Gastrocnemius medialis (tissue), 4 donors: ENCODE data around the gene DNA2.

Experiments used
- CTCF ChIP-seq, 5 experiments: fragments of 450-650 bp in 3 of 5; fragments of 200-600 bp in 2 of 5; sonication (generic) in 2 of 5; IDR thresholded peaks in 4 of 5; conservative IDR thresholded peaks in 1 of 5; 1 replicate in 4 of 5; 2 replicates in 1 of 5; pipeline ENCODE4 v1.5.1; 2016 to 2019; ENCODE audit warnings: antibody characterized with exemption in 5 of 5, mild to moderate bottlenecking in 3 of 5, moderate library complexity in 3 of 5
- POLR2A ChIP-seq, 2 donors: fragments of 450-650 bp; IDR thresholded peaks; one replicate each; pipeline ENCODE4 v1.6.1; 2017; ENCODE audit warnings: antibody characterized with exemption in 2 of 2, mild to moderate bottlenecking in 2 of 2, moderate library complexity in 2 of 2

DNA sequence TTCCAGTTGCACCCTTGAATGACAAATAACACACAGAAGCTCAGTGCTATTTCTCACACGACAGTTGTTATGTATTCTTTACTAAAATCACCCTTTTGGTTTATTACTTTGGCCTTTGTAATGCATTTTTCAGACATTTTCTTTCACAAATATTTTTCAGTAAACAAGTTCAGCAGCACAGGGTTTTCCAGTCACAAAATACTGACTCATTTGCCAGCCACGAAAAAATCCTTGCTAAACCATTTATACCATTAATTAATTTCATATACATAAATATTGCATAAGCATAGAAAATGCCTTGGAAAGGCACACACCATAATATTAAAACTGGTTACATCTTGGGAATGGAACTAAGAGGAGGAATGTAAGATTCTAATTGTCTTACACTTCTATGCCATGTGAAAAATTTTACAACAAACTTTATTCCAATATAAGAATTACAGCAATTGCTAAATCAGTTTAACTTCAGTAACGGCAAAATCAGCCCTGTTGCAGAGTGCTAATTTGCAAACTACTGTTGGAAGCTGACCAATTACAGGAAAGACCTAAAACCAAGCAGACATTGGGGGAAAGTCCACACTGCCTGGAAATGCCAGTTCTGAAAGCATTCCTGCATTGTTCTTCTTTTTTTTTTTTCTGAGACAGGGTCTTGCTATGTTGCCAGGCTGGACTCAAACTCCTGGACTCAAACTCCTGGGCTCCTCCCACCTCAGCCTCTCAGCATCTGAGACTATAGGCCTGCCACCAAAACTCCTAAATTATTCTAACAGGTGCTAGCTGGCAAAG is 107.5 kb downstream of the DNA2 start:
- no peak for TF ChIP-seq CTCF (IDR thresholded peaks at IDR 0.05 in 4 of 5, conservative IDR thresholded peaks at IDR 0.05 in 1 of 5)
- no peak for TF ChIP-seq POLR2A (IDR thresholded peaks at IDR 0.05)
